ENCODE results near the gene MAN1C1.

MAN1C1 gene

GRCh38 chr1:25757846-25758185 is 141.2 kb downstream of the MAN1C1 start:
- DNase-seq (ENCODE audit: low read depth in 2 of 3, low spot score in 2 of 3), result no peak

GRCh38 chr1:25758466-25759070 is 142.0 kb downstream of the MAN1C1 start:
- no peak for DNase-seq (ENCODE audit: low read depth in 2 of 3, low spot score in 2 of 3)

- DNase-seq (ENCODE audit: low read depth in 2 of 3, low spot score in 2 of 3), result no peak
Observed at GRCh38 chr1:25760122-25760719, 143.6 kb downstream of the MAN1C1 start.

GRCh38 chr1:25760871-25761270 is 144.3 kb downstream of the MAN1C1 start:
- no peak for DNase-seq (ENCODE audit: low read depth in 2 of 3, low spot score in 2 of 3)

- DNase-seq (ENCODE audit: low read depth in 2 of 3, low spot score in 2 of 3), result no peak
Observed at GRCh38 chr1:25763493-25763892, 146.9 kb downstream of the MAN1C1 start.

GRCh38 chr1:25765136-25765922 is 148.7 kb downstream of the MAN1C1 start:
- no peak for DNase-seq (ENCODE audit: low read depth in 2 of 3, low spot score in 2 of 3)

- DNase-seq (ENCODE audit: low read depth in 2 of 3, low spot score in 2 of 3), result no peak
Observed at GRCh38 chr1:25765923-25766589, 149.5 kb downstream of the MAN1C1 start.

- DNase-seq (ENCODE audit: low read depth in 2 of 3, low spot score in 2 of 3), result no peak
Observed at GRCh38 chr1:25766721-25767436, 150.3 kb downstream of the MAN1C1 start.

GRCh38 chr1:25767437-25767770 is 150.8 kb downstream of the MAN1C1 start:
- no peak for DNase-seq (ENCODE audit: low read depth in 2 of 3, low spot score in 2 of 3)

GRCh38 chr1:25768999-25769398 is 152.4 kb downstream of the MAN1C1 start:
- no peak for DNase-seq (ENCODE audit: low read depth in 2 of 3, low spot score in 2 of 3)

GRCh38 chr1:25769625-25770383 is 153.2 kb downstream of the MAN1C1 start:
- DNase-seq (ENCODE audit: low read depth in 2 of 3, low spot score in 2 of 3), result no peak

- DNase-seq (ENCODE audit: low read depth in 2 of 3, low spot score in 2 of 3), result no peak
Observed at GRCh38 chr1:25770541-25771220, 154.1 kb downstream of the MAN1C1 start.

GRCh38 chr1:25771221-25772114 is 154.9 kb downstream of the MAN1C1 start:
- no peak for DNase-seq (ENCODE audit: low read depth in 2 of 3, low spot score in 2 of 3)

- DNase-seq (ENCODE audit: low read depth in 2 of 3, low spot score in 2 of 3), result no peak
Observed at GRCh38 chr1:25772164-25772563, 155.6 kb downstream of the MAN1C1 start.

- DNase-seq (ENCODE audit: low read depth in 2 of 3, low spot score in 2 of 3), result no peak
Observed at GRCh38 chr1:25772692-25773245, 156.2 kb downstream of the MAN1C1 start.

GRCh38 chr1:25773441-25774125 is 157.0 kb downstream of the MAN1C1 start:
- no peak for DNase-seq (ENCODE audit: low read depth in 2 of 3, low spot score in 2 of 3)

- DNase-seq (ENCODE audit: low read depth in 2 of 3, low spot score in 2 of 3), result no peak
Observed at GRCh38 chr1:25774206-25774803, 157.7 kb downstream of the MAN1C1 start.
